Hair follicular keratinocyte (primary cell): ENCODE data around the gene ZNF835. TPM values are rescaled to one million over a fixed set of nuclear protein-coding genes. Genes with fewer than 3 reads are reported as not detected.

Experiments
- total RNA-seq: library from RNA; depleted of rRNA; stranded (reverse); fragments of >200 nt; gene quantifications from 2 replicates; pipeline ENCODE4 v1.2.3, GENCODE V29; 2015

The ZNF835 gene
- total RNA-seq: not detected in 2 replicates

GRCh38 chr19:56671613-56671994 lies at the start of gene ZNF835:
ZNF835 (minus strand) TSS chr19:56671757; CDS start chr19:56665198, 6,559 bp downstream.

DNA sequence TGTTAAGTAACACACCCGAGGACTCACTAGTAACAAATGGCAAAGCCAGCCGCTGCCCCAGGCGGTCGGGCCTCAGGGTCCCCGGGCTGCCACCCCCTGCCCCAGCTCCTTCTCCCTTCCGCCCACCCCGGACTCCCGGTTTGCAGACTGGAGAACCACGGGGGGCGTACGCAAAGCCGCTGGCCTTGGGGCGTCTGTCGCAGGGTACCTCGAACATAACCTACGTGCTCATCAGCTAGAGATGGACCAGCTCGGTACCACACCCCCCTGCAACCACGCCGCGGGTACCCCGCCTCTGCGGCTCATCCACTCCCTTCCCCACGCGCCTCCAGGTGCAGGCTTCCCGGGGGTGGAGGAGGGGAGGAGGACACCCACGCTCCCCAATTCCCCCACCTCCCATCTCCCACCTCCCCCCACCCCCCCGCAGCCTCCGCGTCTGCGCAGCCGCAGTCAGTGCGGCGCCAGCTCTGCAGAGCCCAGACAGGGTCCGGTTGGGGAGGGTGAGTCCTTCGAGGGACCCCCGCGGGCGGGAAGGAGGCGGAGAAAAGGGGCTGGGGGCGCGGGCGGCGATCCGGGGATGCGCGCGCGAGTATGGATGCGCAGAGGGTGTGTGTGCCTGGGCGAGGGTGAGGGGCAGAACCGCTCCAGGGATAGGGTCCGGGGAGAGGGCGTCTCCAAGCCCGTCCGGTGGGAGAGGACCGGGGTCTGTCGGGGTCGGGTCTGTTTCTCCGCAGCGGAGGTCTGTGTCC lies 28.7 kb downstream of the ZNF835 start, which contains the start of gene SMIM17:
Gene SMIM17 (plus strand): TSS at position 449 of the 749 bp plus-strand sequence. CDS start 2,509 bp downstream, outside the sequence.

Other genes with a start within 250 kb of the ZNF835 start
- gene ZNF667, start 194.4 kb downstream of the ZNF835 start, total RNA-seq: 0.72 and 2.2 TPM in 2 replicates
- gene ZNF471, start 163.9 kb downstream of the ZNF835 start, total RNA-seq: 0.80 and 1.9 TPM in 2 replicates
- 6.8 and 9.9 TPM in 2 replicates for gene ZFP28, start 132.8 kb downstream of the ZNF835 start, total RNA-seq
- 2.2 and 3.1 TPM in 2 replicates for gene ZNF470, start 104.3 kb downstream of the ZNF835 start, total RNA-seq
- gene ZNF71, start 76.5 kb downstream of the ZNF835 start, total RNA-seq: 7.0 and 8.2 TPM in 2 replicates
- gene SMIM17, start 28.6 kb downstream of the ZNF835 start, total RNA-seq: 0.08 TPM in 1 of 2 replicates, not detected in the other
- gene PEG3, start 169.0 kb upstream of the ZNF835 start, total RNA-seq: 0.65 and 1.0 TPM in 2 replicates
- gene ZIM2, start 169.0 kb upstream of the ZNF835 start, total RNA-seq: not detected in 2 replicates